ENCODE data around the gene COL19A1.

COL19A1 gene

GRCh38 chr6:70221715-70222438 lies 355.5 kb downstream of the COL19A1 start:
- TF ChIP-seq, protein P1, sequence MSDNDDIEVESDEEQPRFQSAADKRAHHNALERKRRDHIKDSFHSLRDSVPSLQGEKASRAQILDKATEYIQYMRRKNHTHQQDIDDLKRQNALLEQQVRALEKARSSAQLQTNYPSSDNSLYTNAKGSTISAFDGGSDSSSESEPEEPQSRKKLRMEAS (IDR thresholded peaks at IDR 0.05; ENCODE audit: low read depth, low read length), result no peak
- no peak for TF ChIP-seq POLR2A (IDR thresholded peaks at IDR 0.05; ENCODE audit: extremely low read depth, insufficient read length)
- no peak for TF ChIP-seq MYC (IDR thresholded peaks at IDR 0.05; ENCODE audit: low read depth, low read length)
- TF ChIP-seq, protein P2, sequence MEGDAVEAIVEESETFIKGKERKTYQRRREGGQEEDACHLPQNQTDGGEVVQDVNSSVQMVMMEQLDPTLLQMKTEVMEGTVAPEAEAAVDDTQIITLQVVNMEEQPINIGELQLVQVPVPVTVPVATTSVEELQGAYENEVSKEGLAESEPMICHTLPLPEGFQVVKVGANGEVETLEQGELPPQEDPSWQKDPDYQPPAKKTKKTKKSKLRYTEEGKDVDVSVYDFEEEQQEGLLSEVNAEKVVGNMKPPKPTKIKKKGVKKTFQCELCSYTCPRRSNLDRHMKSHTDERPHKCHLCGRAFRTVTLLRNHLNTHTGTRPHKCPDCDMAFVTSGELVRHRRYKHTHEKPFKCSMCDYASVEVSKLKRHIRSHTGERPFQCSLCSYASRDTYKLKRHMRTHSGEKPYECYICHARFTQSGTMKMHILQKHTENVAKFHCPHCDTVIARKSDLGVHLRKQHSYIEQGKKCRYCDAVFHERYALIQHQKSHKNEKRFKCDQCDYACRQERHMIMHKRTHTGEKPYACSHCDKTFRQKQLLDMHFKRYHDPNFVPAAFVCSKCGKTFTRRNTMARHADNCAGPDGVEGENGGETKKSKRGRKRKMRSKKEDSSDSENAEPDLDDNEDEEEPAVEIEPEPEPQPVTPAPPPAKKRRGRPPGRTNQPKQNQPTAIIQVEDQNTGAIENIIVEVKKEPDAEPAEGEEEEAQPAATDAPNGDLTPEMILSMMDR (IDR thresholded peaks at IDR 0.05; ENCODE audit: low read depth, low read length), result no peak
- DNase-seq (ENCODE audit: low read depth), result no peak
- H3K4me3 ChIP-seq (ENCODE audit: low read depth, low read length), result no peak overlapping the region

DNA sequence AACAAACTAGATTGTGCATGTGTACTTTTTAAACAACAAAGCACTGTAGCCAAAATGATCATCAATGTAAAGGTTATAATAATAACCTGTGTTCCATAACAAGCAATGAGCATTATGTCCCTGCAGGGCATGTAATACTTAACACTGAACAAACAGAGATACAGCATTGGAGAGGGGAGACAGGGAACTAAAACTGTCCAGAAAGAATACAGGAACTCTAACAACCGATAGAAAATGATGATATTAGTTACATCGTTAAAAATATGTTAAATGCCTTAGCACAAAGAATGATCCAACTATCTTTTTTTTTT lies 356.0 kb downstream of the COL19A1 start:
- H3K4me3 ChIP-seq (ENCODE audit: low read depth, low read length), result no peak overlapping the region
- TF ChIP-seq, protein P1 (IDR thresholded peaks at IDR 0.05; ENCODE audit: low read depth, low read length), result no peak
- DNase-seq (ENCODE audit: low read depth), result no peak

GRCh38 chr6:70225055-70225454 lies 358.7 kb downstream of the COL19A1 start:
- no peak overlapping the region for H3K4me3 ChIP-seq (ENCODE audit: low read depth, low read length)
- TF ChIP-seq MYC (IDR thresholded peaks at IDR 0.05; ENCODE audit: low read depth, low read length) (no peak), POLR2A (IDR thresholded peaks at IDR 0.05; ENCODE audit: extremely low read depth, insufficient read length) (no peak)
- TF ChIP-seq, protein P1 (IDR thresholded peaks at IDR 0.05; ENCODE audit: low read depth, low read length), result no peak
- TF ChIP-seq, protein P2 (IDR thresholded peaks at IDR 0.05; ENCODE audit: low read depth, low read length), result no peak
- no peak for DNase-seq (ENCODE audit: low read depth)

DNA sequence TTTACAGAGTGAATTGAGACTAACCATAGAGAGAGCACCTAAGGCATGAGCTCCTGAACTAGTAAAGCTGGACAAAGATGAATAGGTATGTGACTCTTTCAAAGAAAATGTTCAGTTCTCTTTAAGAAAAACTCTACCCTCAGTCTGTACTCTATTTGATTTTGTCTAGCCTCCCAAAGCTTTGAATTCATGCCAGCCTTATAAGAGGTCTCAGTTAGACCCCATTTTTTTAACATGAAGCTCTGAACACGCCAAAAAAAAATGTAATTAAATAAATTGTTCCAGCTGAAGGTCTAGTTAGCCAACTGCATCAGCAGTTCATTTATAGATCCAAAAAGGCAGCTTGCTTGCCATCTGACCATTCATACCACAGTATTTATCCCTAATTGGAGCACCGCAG lies 365.0 kb downstream of the COL19A1 start:
- no peak for DNase-seq (ENCODE audit: low read depth)
- H3K4me3 ChIP-seq (ENCODE audit: low read depth, low read length), result no peak overlapping the region
- TF ChIP-seq POLR2A (IDR thresholded peaks at IDR 0.05; ENCODE audit: extremely low read depth, insufficient read length), result no peak
- no peak for TF ChIP-seq MYC (IDR thresholded peaks at IDR 0.05; ENCODE audit: low read depth, low read length)
- TF ChIP-seq, protein P1 (IDR thresholded peaks at IDR 0.05; ENCODE audit: low read depth, low read length), result no peak
- TF ChIP-seq, protein P2 (IDR thresholded peaks at IDR 0.05; ENCODE audit: low read depth, low read length), result no peak

GRCh38 chr6:70234561-70235236 lies 368.3 kb downstream of the COL19A1 start:
- no peak for DNase-seq (ENCODE audit: low read depth)
- TF ChIP-seq, protein P1 (IDR thresholded peaks at IDR 0.05; ENCODE audit: low read depth, low read length), result no peak
- TF ChIP-seq, protein P2 (IDR thresholded peaks at IDR 0.05; ENCODE audit: low read depth, low read length), result no peak
- TF ChIP-seq POLR2A (IDR thresholded peaks at IDR 0.05; ENCODE audit: extremely low read depth, insufficient read length) (no peak), MYC (IDR thresholded peaks at IDR 0.05; ENCODE audit: low read depth, low read length) (no peak)
- no peak overlapping the region for H3K4me3 ChIP-seq (ENCODE audit: low read depth, low read length)

GRCh38 chr6:70236343-70236742 lies 370.0 kb downstream of the COL19A1 start:
- no peak for DNase-seq (ENCODE audit: low read depth)
- H3K4me3 ChIP-seq (ENCODE audit: low read depth, low read length), result no peak overlapping the region
- TF ChIP-seq, protein P2 (IDR thresholded peaks at IDR 0.05; ENCODE audit: low read depth, low read length), result no peak
- TF ChIP-seq MYC (IDR thresholded peaks at IDR 0.05; ENCODE audit: low read depth, low read length) (no peak), POLR2A (IDR thresholded peaks at IDR 0.05; ENCODE audit: extremely low read depth, insufficient read length) (no peak)
- TF ChIP-seq, protein P1 (IDR thresholded peaks at IDR 0.05; ENCODE audit: low read depth, low read length), result no peak
